GM21515 (cell line): Measurements from ENCODE around the gene TOX3.

ENCODE experiments used
- ATAC-seq: cut with Tn5 transposase; IDR thresholded peaks from one replicate; pipeline ENCODE4 v1.9.1; 2021; ENCODE audit not compliant: unreplicated experiment

TOX3 gene

DNA sequence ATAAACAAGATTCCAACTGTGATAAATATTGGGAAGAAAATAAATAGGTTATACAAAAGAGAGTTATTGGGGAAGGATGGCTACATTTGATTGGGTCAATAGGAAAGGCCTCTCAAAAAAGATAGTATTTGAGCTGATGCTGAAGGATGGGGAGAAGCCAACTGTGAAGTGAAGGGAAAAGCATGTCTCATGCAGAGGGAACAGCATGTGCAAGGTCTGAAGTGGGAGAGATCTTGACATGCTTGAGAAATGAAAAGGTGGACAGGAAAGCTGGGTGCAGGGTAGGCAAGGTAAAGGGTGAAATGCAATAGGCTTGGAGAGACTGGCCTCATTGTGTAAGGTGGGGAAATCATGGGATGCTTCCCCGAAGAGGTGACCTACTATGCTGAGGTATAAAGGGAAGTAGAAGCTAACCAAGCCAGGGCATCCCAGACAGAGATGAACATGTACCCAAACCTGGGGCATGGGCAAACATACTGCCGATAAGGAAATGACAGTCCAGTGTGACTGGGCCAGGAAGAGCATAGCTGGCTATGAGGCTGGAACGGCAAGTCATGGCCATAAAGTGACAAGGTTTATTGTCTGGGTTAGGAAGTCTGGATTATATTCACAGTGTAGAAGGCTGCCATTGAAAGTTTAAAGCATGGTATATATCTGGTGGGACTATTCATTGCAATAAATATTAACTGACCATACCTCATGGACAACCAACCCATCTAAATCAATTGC is 91.2 kb downstream of the TOX3 start:
- no peak for ATAC-seq

DNA sequence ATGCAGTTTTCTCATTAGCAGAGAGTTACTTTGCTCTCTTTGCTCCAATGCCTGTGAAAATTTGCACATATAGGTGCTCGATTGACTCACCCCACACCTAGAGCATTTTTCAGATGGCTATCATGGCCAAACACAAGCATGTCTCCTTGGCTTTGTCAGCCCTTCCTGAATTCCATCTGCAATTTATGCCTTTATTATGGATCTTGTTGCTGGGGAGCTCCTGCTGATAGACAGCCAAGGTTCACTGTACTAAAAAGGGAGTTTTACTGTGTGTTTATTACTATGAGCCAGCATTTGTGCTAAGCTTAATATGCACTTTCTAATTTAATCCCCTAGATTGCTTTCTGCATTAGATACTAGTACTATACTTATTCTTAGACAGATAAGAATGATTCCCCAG is 93.3 kb downstream of the TOX3 start:
- ATAC-seq, result no peak

- ATAC-seq, result no peak
Measured at GRCh38 chr16:52451971-52452421, 94.9 kb downstream of the TOX3 start.

GRCh38 chr16:52450916-52451315 is 96.0 kb downstream of the TOX3 start:
- no peak for ATAC-seq

DNA sequence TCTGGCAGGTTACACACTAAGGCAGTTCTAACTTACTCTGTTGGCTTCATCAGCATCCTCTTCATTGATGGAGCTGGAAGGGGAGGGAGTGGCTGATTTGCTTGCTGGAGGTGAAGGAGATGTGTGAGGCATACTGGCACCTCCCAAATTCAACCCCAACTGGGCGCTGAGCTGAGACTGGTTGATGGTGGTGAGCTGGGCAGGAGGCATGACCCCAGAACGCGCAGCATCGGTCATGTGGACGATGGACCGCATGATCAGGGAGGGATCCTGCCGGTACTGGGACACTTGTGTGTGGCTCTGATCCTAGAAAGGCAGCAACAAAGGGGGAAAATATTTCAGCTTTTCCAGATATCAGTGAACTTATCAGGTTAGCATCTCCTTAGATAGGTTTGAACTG is 96.7 kb downstream of the TOX3 start:
- no peak for ATAC-seq

GRCh38 chr16:52446080-52446479 is 100.9 kb downstream of the TOX3 start:
- no peak for ATAC-seq

DNA sequence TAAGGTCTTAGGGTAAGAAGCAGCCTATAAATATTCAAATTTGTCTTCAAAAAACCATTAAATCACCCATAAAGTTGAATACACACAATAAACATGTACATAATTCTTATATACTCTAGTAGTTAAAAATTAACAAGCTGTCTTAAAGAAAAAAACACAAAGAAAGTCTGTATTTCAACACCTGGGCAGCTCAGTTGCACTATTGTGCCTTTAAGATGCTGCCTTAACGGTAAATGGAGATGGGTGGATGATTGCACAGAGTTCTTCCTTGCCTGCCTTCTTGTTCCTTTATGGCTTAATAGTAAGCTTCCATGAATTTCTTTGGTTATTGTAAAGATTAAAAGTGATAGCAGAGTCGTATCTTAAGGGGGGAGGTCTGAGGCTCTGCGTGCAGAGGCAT is 105.1 kb downstream of the TOX3 start:
- ATAC-seq, result no peak

DNA sequence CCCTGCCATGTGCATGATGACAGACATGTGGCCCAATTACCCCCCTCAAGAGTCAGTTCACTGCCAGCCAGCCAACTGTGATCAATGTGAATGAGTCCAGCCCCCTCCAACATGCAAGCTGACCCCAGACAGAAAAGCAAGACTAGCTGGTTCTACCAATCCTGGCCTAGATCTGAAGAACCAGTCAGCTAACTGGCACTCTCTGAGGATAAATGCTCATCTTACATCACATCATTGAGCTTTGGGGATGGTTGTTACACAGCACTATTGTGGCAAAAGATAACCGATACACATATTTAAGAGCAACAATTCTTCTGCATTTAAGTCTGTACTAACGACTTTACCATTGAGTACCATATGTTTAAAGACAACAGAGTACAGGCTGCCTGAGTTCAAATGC is 106.7 kb downstream of the TOX3 start:
- ATAC-seq, result no peak

DNA sequence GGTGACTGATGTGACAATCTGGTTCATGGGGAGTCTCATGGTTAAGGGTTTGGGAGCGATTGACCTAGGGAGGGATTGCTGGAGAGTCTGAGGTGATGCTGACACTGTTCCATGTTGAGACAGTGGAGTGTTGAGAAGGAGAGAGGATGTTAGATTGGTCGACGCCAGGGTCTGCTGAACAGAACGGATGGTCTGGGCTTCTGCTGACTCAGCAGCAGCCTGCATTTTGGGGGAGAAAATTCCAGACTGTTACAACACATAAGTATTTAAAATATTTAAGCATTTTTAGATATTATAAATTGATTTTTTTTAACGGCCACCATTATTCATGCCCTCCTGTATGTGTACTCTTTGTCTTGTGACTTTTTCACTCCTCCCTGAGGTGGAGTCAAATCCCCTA is 107.2 kb downstream of the TOX3 start:
- ATAC-seq, result no peak

DNA sequence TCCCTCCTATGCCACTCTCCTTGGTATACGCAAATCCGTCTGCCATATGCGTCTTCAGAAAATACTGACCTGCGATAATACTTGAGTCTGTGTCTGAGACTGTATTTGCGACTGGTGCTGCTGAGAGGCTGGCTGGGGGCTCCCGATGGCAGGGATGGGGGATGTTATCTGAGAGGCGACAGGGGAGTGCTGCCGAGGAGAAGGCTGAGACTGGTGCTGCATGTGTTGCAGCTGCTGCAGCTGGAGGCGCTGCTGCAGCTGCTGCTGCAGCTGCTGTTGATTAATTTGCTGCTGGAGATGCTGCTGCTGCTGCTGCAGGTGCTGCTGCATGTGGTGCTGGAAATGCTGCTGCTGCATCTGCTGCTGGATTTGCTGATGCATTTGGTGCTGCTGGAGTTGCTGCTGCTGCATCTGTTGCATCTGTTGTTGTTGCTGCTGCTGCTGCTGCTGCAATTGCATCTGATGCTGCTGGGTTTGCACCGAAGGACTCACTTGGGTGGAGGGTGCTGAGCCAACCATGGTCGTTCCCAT is 107.7 kb downstream of the TOX3 start:
- ATAC-seq, result no peak

- no peak for ATAC-seq
Measured at GRCh38 chr16:52437277-52437670, 109.7 kb downstream of the TOX3 start.

DNA sequence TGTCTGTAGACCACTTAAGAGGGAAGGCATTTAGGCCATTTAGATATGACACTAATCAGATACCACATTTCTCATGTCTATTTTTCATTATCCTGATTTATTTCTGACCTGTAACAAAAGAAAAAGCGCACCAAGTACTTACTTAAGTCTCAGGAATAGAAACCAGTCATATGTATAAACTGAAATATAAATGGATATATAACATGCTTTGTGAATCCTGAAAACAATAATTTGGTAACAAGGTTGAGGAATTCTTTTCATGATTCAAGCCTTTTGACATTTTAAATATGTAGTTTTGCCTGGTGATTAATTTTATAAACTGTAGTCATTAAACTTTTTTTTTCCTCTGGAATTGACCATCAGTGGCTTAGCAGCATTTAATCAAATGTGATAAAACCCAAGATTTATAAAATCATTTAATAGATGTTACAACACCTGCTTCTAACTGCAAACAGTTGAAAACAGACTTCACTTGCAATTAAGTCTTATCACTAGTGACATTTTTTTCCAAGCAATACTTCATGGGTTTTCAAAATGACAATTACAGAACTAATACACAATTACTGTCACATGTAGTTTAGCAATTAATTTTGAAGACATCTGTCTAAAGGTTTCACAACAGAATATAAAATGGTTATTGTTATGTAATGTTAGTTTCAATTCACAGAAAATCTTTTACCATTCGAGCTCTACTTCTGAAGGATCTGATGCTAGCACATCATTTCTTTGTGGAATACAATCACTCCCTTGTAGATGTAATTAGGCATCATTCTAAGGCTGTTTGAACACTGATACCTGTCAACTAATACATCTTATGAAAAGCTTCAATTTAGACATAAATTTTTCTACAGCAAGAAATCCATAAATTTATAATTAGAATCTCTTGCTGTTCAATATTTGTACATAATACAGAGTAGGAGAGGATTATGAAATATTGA is 110.3 kb downstream of the TOX3 start:
- ATAC-seq, result no peak

GRCh38 chr16:52434224-52434623 is 112.7 kb downstream of the TOX3 start:
- ATAC-seq, result no peak

GRCh38 chr16:52433643-52434042 is 113.3 kb downstream of the TOX3 start:
- ATAC-seq, result no peak

- ATAC-seq, result no peak
Measured at GRCh38 chr16:52424591-52424990, 122.4 kb downstream of the TOX3 start.

DNA sequence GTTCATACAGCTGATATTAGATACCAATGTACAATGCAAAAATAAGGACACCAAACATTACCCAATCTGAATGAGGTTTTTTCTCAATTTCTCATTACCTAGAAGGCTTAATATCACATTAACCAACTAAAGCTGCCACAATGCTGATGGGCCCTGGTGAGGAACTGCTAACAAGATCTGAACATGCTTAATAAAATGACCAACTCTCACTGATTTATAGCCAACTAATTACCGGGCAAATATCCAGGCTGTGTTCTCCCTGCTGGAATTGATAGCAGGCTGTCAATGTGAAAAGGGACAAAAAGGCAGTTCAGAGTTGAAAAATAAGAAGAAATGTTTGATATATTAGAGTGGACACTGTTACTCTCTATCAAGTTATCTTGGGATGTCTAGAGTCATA is 124.6 kb downstream of the TOX3 start:
- no peak for ATAC-seq

GRCh38 chr16:52418201-52418600 is 128.7 kb downstream of the TOX3 start:
- no peak for ATAC-seq

- no peak for ATAC-seq
Measured at GRCh38 chr16:52416888-52417287, 130.1 kb downstream of the TOX3 start.

DNA sequence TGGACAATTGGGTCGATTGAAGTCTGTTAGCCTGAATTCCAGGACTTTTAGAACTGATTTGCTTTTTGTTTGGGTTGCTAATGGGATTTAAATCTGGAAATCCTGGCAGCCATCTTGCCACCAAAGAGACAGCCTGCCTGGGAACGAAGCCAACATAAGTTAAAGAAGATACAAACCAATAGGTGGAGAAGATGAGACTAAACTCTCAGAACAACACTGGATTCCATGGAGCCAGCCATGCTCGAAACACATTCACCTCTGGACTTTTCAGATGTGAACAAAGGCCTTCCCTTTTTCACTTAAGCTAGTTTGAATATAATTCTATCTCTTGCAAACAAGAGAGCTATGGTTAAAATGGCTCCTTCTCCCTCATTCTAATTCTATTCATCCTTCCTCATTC is 135.9 kb downstream of the TOX3 start:
- ATAC-seq, result no peak

DNA sequence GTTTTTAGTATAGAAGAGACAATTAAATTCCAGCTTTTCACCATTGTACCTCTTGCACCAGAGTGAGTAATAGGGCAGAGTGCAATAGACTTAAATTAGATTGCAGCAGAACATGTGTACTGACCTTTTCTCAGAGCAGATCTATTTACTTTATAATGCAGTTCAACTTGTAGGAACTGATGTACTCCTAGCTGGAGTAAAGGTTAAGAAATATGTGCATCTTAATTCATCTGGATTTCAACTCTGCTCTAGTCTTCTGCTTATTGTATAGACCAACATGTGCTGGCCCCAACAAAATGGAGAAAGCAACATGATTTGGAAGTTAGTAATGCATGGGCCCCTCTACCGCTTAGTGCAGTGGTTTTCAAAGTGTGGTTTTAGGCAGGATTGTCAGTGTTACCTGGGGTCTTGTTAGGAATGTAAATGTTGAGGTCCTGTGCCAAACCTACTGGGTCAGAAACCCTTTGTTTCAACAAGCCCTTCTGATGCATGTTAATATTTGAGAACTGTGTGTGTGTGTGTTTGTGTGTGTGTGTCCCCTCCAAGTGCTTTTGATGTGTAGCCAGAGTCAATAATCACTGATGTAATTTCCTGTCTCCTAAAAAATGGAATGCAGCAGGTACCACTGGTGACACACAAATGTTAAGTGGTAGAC is 138.6 kb downstream of the TOX3 start:
- no peak for ATAC-seq

DNA sequence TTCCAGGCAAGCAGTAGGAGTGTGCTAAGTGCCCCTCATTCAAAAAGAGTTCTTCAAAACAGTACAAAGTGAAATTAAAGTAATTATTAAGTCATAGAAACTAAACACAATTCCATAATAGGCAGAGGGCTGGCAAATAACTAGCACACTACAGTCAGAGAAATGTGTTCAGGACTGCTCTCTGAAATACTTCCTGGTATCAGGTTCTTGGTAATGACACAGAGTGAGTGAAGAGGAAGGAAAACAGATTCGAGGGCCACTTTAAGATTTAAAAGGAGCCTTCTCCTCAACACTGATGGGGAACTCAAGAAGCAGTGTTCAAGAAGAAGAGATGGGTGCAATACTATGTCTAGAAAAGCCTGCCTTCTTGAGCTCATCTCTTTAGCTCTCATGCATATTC is 139.2 kb downstream of the TOX3 start:
- ATAC-seq, result no peak
